ENCODE results near the gene GCDH. TPM values are rescaled to one million over a fixed set of nuclear protein-coding genes. Genes with fewer than 3 reads are reported as not detected.

Gene GCDH
- total and polyA plus RNA-seq, 2 of the 8 experiments (the other 6 are each of a cell fraction or from before 2014, with no cell fraction given), result 67.3 to 89.4 TPM

DNA sequence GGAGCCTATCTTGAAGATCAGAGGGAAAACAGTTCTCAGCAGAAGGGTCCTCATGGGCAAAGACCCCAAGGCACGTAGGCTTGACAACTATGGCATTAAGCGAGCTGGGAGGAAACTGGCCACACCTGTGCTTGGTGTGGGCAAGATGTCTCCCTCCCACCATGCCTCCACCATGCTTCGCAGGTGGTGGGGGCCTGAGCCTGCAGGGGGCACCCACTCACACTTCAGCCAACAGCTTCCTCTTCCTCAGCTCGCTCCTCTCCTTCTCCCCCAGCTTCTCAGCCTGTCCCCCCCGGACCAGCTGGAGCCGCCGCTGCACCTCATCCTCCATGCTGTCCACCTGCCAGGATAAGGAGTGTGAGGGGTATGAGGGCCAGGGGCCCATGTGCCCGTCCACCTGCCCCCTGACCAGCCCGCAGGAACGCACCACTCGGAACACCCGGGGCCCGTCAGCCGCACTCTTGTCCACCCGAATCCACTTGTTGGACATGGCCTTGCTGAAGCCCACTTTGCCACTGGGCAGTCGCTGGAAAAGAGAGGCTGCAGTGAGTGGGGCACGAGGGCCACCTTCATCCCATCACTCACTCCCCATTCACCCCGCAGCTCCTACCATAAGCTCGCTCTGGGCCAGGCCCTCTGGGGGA, 39.2 kb downstream of the GCDH start:
- Histone ChIP-seq H3K14ac (ENCODE audit: insufficient read length) (no peak overlapping the region), H3K27ac (ENCODE audit: low read depth, low read length) (no peak overlapping the region), H3K18ac (ENCODE audit: extremely low read depth, low read length) (no peak overlapping the region), H3K56ac (replicated peaks; ENCODE audit: insufficient read length, low read depth, low read length) (no peak overlapping the region), H3K9ac (replicated peaks in 1 of 4; ENCODE audit: extremely low read depth in 1 of 4, low read depth in 3 of 4, low read length in 3 of 4) (no peak overlapping the region; a peak in 1 of 7 replicates), H3K4me2 (ENCODE audit: insufficient read depth in 1 of 2, low read depth in 2 of 2, low read length in 2 of 2) (no peak overlapping the region), H2AFZ (ENCODE audit: low read length) (no peak overlapping the region), H4K8ac (ENCODE audit: extremely low read depth, insufficient read depth, low read length) (no peak overlapping the region), H3K36me3 (ENCODE audit: control insufficient read depth in 2 of 4, insufficient read depth in 4 of 4, low read length in 3 of 4) (peaks cover 20 to 53% (median 31%) of the 10 kb centered on the region in 4 experiments), H2BK120ac (replicated peaks; ENCODE audit: low read depth, low read length) (no peak overlapping the region), H2BK15ac (ENCODE audit: low read length) (no peak overlapping the region), H4K20me1 (replicated peaks in 1 of 2; ENCODE audit: control insufficient read depth in 1 of 2, insufficient read depth in 2 of 2, low read length in 2 of 2) (peaks cover 3 to 8% of the 10 kb centered on the region in 2 experiments), H3K4me3 (ENCODE audit: extremely low read depth in 1 of 4, insufficient read depth in 2 of 4, low read depth in 3 of 4, low read length in 4 of 4) (no peak overlapping the region), H3K79me1 (ENCODE audit: low read depth, low read length) (peaks cover 12% of the 10 kb centered on the region), H4K5ac (ENCODE audit: insufficient read length, low read depth, low read length) (no peak overlapping the region), H2BK12ac (ENCODE audit: low read depth, low read length) (no peak overlapping the region), H2AK5ac (ENCODE audit: low read depth, low read length) (no peak overlapping the region), H3K23me2 (ENCODE audit: low read depth, low read length) (peaks cover 7% of the 10 kb centered on the region; the same call in 1 of the 2 replicates), H3K79me2 (ENCODE audit: control insufficient read depth in 1 of 2, insufficient read depth in 2 of 2, low read length in 2 of 2) (peaks cover 10 to 27% of the 10 kb centered on the region in 2 experiments), H2BK5ac (ENCODE audit: low read depth, low read length) (no peak overlapping the region), H3K9me3 (ENCODE audit: insufficient read depth in 2 of 2, low read depth in 1 of 2, low read length in 1 of 2) (no peaks in the 10 kb centered on the region), H2BK20ac (ENCODE audit: low read length) (no peak overlapping the region), H3K23ac (ENCODE audit: insufficient read length) (no peak overlapping the region), H3K27me3 (replicated peaks in 1 of 4; ENCODE audit: control insufficient read depth in 3 of 4, extremely low read depth in 1 of 4, insufficient read depth in 3 of 4, low read length in 3 of 4) (no peaks in the 10 kb centered on the region), H3K4ac (replicated peaks; ENCODE audit: insufficient read length, low read depth, low read length) (no peak overlapping the region), H3K4me1 (replicated peaks in 1 of 4; ENCODE audit: control insufficient read depth in 3 of 4, insufficient read depth in 4 of 4, low read length in 3 of 4) (peaks cover 0 to 5% (median under 1%) of the 10 kb centered on the region in 4 experiments; a peak in 2 of 7 replicates), H4K91ac (replicated peaks; ENCODE audit: insufficient read length, low read length) (no peak overlapping the region)
- ChIA-PET CTCF (ENCODE audit: partially characterized antibody) (interaction anchor here (1.3 to 1.5 kb wide), 2 partner anchors 36 to 45 kb away, joined by 4 to 5 read pairs; no protein-coding TSS in a partner anchor), POLR2A (ENCODE audit: partially characterized antibody) (interaction anchor here (0.8 to 7.4 kb wide), 10 partner anchors 10 to 60 kb away, joined by 3 to 58 read pairs (median 3); partner anchors contain the start of gene SYCE2)
- 94% methylated on average over 11 of the region's 19 CpGs; no CpG with 5 or more reads in 1 of the 2 experiments for WGBS, 2 experiments (ENCODE audit: extremely low coverage in 1 of 2, insufficient coverage in 1 of 2, insufficient read length in 1 of 2, insufficient replicate concordance in 2 of 2, low coverage in 1 of 2, low lambda C conversion rate in 2 of 2, missing lambda C conversion rate in 1 of 2)
- FAIRE-seq (no peak), DNase-seq (ENCODE audit: low read depth in 1 of 2, low spot score in 2 of 2) (no peak)
- TF ChIP-seq, protein P1, sequence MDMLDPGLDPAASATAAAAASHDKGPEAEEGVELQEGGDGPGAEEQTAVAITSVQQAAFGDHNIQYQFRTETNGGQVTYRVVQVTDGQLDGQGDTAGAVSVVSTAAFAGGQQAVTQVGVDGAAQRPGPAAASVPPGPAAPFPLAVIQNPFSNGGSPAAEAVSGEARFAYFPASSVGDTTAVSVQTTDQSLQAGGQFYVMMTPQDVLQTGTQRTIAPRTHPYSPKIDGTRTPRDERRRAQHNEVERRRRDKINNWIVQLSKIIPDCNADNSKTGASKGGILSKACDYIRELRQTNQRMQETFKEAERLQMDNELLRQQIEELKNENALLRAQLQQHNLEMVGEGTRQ (IDR thresholded peaks at IDR 0.05; ENCODE audit: low read length), result no peak
- TF ChIP-seq CBX8 (IDR thresholded peaks at IDR 0.05; ENCODE audit: borderline replicate concordance, low read depth, low read length) (no peak), MAFK (IDR thresholded peaks at IDR 0.05; ENCODE audit: low read depth, low read length) (no peak), SP2 (IDR thresholded peaks at IDR 0.05; ENCODE audit: low read length) (no peak), TCF12 (IDR thresholded peaks at IDR 0.05; ENCODE audit: low read depth, low read length) (no peak), KDM5A (IDR thresholded peaks at IDR 0.05; ENCODE audit: low read length) (no peak), BRCA1 (IDR thresholded peaks at IDR 0.05; ENCODE audit: low read depth, low read length) (no peak), CBX5 (IDR thresholded peaks at IDR 0.05; ENCODE audit: low read depth, low read length) (no peak), CREB1 (IDR thresholded peaks at IDR 0.05) (no peak)
- TF ChIP-seq, protein P2, sequence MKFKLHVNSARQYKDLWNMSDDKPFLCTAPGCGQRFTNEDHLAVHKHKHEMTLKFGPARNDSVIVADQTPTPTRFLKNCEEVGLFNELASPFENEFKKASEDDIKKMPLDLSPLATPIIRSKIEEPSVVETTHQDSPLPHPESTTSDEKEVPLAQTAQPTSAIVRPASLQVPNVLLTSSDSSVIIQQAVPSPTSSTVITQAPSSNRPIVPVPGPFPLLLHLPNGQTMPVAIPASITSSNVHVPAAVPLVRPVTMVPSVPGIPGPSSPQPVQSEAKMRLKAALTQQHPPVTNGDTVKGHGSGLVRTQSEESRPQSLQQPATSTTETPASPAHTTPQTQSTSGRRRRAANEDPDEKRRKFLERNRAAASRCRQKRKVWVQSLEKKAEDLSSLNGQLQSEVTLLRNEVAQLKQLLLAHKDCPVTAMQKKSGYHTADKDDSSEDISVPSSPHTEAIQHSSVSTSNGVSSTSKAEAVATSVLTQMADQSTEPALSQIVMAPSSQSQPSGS (IDR thresholded peaks at IDR 0.05; ENCODE audit: low read length), result no peak
